HuH-7.5 (cell line): ENCODE data around the gene XXYLT1.

Experiments
- DNase-seq: peaks from one replicate; pipeline ENCODE4 v3.0.0; 2011; ENCODE audit warnings: low spot score

XXYLT1 gene

DNA sequence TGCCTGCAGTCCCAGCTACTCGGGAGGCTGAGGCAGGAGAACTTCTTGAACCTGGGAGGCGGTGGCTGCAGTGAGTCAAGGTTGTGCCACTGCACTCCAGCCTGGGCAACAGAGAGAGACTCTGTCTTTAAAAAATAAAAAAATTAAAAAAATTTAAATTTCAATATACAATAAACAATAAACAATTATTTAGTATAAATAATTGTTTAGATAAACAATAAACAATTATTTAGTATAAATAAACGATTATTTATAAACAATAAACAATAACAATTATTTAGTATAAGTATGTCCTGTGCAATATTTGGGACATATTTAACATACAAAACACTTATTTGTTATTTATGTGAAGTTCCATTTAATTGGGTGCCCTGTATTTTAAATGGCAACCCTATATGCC is 119.6 kb downstream of the XXYLT1 start:
- no peak for DNase-seq

- DNase-seq = no peak
Observed at GRCh38 chr3:195150181-195151118, 120.5 kb downstream of the XXYLT1 start.

- no peak for DNase-seq
Observed at GRCh38 chr3:195149292-195150030, 121.5 kb downstream of the XXYLT1 start.

GRCh38 chr3:195148549-195148948 is 122.4 kb downstream of the XXYLT1 start:
- DNase-seq = no peak

DNA sequence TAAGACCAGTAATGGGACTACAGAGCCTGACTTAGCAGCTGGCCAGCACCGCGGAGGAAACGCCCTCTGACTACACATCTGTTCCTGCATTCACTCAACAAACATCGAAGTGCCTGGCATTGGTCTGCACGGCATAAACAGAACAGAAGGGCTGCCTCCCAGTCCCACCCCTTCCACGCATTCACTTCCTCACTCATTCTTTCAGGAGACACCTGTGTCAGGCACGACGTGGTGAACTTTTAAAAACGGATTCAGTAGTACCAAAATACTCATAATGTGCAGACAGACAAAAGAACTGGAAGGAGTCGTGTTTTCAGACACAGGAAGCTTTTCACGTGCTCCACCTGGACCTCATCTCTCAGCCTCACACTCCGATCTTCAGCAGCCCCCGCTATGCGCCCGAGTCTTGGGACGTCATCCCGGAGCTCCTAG is 123.3 kb downstream of the XXYLT1 start:
- no peak for DNase-seq

DNA sequence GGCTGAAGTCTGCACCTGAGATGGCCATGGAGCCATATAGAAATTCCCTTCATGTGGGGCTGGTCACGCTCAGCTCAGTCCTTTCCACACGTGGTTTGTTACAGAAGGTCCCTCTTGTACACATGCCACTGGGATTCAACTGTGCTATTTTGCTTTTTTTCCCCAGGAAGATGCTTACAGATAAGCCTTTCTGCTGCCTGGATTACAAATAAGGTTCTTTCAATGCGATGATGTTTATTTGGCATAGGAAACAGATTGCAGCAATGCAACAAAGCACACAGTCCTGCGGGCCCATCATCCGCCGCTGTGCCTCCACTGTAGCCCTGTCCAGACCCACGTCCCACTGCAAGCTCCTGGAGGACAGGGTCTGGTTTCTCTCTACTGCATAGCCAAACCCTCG is 124.8 kb downstream of the XXYLT1 start:
- no peak for DNase-seq

GRCh38 chr3:195145579-195145978 is 125.4 kb downstream of the XXYLT1 start:
- no peak for DNase-seq

GRCh38 chr3:195143221-195143620 is 127.7 kb downstream of the XXYLT1 start:
- no peak for DNase-seq

DNA sequence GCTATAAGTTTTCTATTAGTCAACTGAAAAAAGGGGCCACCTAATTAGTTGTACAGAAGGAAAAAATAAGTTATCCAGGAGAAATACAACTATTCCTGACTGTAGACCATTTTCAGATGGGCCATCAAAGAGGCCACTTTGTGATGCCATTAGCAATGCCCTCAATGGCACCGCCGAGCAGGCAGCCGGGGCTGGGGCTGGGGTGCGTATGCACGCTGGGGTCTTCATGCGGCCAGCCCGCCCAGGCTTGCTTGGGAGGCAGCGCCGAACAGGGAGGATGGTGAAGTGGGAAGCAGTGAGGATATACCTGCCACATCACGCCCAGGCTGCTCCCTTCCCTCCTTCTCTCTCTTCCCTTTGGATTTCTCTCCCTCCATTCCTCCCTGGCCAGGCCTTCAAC is 128.4 kb downstream of the XXYLT1 start:
- no peak for DNase-seq

GRCh38 chr3:195140816-195141793 is 129.9 kb downstream of the XXYLT1 start:
- DNase-seq = no peak

- no peak for DNase-seq
Observed at GRCh38 chr3:195140410-195140809, 130.5 kb downstream of the XXYLT1 start.

GRCh38 chr3:195139876-195140240 is 131.1 kb downstream of the XXYLT1 start:
- DNase-seq = no peak

GRCh38 chr3:195139091-195139875 is 131.7 kb downstream of the XXYLT1 start:
- no peak for DNase-seq

DNA sequence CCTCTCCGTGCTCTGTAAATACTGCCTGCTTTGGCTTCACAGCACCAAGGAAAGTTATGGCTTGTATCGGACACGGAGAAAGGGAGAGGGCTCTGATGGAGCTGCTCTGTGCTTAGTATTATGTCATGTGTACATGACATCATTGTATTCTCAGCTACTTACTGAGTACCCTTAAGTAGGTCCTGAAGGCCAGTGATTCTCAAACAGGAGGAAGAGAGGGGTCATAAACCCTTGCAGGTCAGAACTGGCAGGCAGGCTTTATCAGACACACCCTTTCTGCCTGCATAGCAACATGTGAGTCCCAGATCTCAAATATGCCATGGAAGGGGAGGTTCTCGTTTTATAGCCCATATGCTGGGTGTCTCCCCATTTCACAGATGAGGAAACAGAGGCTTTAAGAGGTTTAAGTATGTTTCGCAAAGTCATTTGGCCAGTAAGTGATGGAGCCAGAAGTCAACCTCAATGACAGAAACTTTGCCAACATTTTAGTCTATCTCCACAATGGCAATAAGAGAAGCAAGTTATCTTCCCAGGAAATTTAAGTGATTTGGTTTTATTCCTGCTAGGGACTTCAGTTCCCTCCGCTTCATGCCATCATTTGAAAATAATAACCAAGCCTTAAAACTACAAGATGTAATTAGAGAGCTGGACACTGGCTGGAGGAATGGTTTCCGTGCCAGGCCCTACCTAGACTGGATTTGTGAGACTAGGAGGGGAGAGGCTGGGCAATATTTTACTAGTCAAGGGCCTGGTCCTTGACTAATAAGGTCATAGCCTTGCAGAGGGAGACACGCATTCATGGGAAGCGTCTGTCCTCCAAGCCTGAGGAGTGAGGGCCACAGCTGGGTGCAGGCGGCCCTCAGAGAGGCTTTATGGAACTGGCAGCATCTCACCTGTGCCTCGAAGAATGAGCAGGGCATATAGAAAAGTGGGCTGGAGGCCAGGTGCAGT is 133.0 kb downstream of the XXYLT1 start:
- DNase-seq = no peak

DNA sequence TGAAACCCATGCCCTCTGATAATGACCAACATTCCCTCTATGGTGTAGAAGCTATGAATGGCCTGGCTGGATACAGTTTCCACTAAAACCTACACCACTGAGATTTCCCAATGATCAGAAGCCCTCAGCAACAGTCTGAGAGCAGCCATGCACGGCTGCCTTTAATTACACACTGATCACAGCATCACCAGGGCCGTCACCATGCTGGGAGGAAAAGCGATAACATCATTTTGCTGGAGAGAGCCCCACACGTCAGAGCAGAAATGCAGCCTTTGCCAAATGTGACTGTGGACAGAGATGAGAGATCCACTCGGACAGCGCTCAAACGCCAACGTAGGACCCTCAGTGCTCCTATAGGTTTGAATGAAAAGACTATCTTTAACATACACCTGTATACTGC is 135.0 kb downstream of the XXYLT1 start:
- DNase-seq = no peak

DNA sequence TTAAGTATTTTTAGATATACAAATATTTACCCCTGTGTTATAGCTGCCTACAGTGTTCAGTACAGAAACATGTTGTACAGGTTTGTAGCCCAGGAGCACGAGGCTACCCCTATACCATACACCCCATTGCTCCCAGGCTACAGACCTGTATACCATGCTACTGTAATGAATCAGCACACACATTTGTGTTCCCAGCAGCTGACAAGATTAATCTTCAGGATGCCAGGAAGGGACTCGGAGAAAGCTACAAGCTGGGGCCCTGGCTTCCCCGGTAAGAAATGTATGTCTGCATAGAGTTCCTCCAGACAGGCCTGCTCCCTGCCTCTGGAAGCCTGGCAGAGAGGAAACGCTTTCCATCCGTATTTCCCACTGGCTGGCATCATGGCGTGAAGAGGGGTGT is 136.5 kb downstream of the XXYLT1 start:
- no peak for DNase-seq

DNA sequence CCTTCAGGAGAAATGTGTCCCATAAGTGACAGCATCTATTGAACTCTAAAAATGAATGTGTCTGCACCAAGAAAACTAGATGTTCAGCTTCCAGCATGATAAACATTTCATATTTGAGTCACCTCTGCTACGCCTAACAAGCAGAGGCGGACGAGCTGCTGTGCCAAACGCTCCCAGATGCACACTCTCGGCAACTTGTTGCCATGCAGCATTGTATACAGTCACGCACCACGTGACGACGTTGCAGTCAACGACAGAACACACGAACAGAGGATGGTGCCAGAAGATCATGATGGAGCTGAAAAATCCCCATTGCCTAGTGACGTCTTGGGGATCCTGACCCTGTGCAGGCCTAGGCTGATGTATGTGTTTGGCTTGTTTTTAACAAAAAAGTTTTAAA is 137.5 kb downstream of the XXYLT1 start:
- no peak for DNase-seq

DNA sequence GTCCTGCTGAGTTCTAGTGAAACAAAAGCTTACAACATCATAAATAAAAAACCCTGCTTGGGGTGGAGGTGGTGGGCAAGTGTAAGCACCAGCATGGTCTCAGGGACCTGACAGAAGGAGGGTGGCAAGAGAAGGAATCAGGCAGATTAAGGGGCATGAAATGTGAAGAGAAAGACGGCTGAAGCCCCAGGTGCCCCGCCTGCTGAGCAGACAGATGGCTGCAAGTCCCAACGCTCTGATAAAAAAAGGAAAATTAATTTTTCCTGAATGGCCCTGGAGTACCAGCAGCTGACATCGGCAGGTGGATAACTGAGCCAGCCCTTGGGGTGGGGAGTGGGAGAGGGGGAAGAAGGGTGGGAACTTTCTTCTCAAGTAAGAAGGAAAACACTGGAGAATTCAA is 137.9 kb downstream of the XXYLT1 start:
- DNase-seq = no peak

- DNase-seq = no peak
Observed at GRCh38 chr3:195131176-195131575, 139.8 kb downstream of the XXYLT1 start.
